ENCODE measurements around the gene SYT2. TPM values are rescaled to one million over a fixed set of nuclear protein-coding genes. Genes with fewer than 3 reads are reported as not detected.

Gene SYT2
- total and polyA plus RNA-seq, 8 donors: 1.1 to 5.4 (median 2.5) TPM; not detected in 1

DNA sequence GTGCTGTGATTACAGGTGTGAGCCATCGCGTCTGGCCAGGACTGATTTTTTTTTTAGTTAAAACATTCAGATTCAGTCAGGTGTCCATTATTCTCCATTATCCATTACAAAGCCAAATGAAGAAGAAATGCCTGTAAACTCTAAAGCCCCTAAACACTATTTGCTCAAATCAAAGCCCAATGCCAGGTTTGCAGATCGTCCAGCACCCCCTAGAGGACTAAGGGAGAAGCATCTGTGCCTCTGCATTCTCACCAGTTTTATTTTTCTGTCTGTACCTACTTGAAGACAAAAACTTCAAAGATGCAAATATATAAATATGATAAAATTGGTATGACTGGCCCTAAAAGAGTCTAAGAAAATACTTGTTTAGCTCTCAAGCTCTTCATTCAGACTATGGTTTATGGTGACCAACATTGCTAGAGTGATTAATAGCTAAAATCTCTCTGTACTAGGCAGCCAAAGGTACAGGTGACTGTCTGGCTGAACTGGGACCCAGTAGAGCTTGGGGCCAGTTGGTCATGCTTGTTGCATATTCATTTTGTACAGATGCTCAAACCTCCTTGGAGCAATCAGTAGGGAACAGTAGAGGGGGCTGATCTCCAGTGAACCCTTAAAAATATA lies 138.4 kb downstream of the SYT2 start:
- TF ChIP-seq, protein P1, sequence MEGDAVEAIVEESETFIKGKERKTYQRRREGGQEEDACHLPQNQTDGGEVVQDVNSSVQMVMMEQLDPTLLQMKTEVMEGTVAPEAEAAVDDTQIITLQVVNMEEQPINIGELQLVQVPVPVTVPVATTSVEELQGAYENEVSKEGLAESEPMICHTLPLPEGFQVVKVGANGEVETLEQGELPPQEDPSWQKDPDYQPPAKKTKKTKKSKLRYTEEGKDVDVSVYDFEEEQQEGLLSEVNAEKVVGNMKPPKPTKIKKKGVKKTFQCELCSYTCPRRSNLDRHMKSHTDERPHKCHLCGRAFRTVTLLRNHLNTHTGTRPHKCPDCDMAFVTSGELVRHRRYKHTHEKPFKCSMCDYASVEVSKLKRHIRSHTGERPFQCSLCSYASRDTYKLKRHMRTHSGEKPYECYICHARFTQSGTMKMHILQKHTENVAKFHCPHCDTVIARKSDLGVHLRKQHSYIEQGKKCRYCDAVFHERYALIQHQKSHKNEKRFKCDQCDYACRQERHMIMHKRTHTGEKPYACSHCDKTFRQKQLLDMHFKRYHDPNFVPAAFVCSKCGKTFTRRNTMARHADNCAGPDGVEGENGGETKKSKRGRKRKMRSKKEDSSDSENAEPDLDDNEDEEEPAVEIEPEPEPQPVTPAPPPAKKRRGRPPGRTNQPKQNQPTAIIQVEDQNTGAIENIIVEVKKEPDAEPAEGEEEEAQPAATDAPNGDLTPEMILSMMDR (IDR thresholded peaks at IDR 0.05): peak; percentile 71 to 83
- peaks cover 0 to 55% of the 10 kb centered on the region in 2 donors for H3K36me3 ChIP-seq
- peak; percentile 61 for ATAC-seq
- intact Hi-C loops (cut with DNase I): no loop called here
- no peak for DNase-seq
- no peak overlapping the region for H3K27ac ChIP-seq
- peaks cover 4 to 9% of the 10 kb centered on the region in 2 donors for H3K4me1 ChIP-seq
- H3K4me3 ChIP-seq: no peak overlapping the region
- H3K9me3 ChIP-seq: no peaks in the 10 kb centered on the region
- H3K27me3 ChIP-seq: no peaks in the 10 kb centered on the region

DNA sequence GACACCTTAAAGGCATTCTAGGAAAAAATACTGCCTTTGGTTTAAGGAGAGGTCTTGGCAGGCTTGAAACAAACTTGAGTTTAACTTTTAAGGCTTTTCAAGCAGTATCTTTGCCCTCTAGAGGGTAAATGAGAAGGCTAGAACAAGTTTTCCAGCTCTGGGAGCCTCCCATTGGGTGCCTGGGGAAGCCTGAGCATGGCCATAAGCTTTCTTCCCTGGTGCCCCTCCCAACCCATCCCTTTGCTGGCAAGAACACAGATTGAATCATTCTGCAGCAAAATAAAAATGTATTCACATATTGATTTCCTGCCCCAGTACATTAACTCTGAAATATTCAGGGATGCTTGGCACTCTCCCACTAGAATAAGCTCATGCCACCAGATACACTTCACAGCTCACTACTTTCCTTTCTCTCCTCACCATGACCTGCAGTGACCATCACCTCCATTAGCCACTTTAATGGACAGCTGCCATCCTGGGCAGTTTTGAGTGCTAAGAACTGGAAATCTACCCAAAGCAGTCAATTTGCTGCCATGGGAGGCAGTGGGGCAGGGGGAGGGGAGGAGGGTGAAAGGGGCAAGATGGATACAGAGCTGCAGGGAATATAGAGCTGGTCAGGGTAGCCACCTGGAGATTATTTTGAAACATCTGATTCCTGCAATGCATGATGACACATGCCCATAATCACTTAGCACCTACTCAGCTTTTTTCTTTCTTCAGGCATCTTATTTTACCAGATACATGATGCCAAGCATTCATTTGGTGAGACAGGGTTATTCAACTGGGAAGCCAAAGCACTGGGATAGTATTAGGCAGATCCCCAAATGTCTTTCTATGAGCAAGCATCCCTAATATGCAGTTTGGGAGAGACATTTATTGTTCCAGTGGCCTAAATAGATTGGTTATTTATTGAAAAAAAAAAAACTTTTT lies 140.6 kb downstream of the SYT2 start:
- peaks cover 0 to 59% of the 10 kb centered on the region in 2 donors for H3K36me3 ChIP-seq
- peaks cover 0 to 5% of the 10 kb centered on the region in 2 donors for H3K4me1 ChIP-seq
- TF ChIP-seq, protein P1 (IDR thresholded peaks at IDR 0.05): no peak
- DNase-seq (no peak), ATAC-seq (no peak)
- no peaks in the 10 kb centered on the region for H3K9me3 ChIP-seq
- H3K27ac ChIP-seq: no peak overlapping the region
- no peak overlapping the region for H3K4me3 ChIP-seq
- intact Hi-C loops (cut with DNase I): no loop called here
- H3K27me3 ChIP-seq: no peaks in the 10 kb centered on the region

DNA sequence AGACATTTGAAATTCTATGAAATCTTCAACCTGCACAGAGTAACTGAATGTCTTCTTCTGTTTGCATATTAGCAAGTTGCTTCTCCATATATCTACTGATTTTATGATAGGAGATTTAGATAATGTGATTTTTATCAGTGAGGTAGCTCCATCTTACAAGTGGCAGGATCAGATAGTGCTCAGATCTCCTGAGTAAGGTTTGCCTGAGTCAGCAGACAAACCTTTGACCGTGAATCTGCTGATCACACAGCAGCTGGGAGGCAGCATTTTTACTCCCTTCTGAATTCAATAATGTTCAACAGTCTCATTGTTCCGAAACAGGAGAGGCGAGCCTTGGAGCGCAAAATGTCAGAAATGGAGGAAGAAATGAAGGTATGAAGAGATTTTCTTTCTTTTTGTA lies 141.4 kb downstream of the SYT2 start:
- no peak for ATAC-seq
- Histone ChIP-seq H3K36me3 (peaks cover 0 to 67% of the 10 kb centered on the region in 2 donors), H3K4me1 (peaks cover 0 to 5% of the 10 kb centered on the region in 2 donors), H3K4me3 (no peak overlapping the region), H3K9me3 (no peaks in the 10 kb centered on the region), H3K27me3 (no peaks in the 10 kb centered on the region), H3K27ac (no peak overlapping the region)
- DNase-seq: no peak
- TF ChIP-seq, protein P1 (IDR thresholded peaks at IDR 0.05): no peak
- intact Hi-C loops (cut with DNase I): no loop called here

DNA sequence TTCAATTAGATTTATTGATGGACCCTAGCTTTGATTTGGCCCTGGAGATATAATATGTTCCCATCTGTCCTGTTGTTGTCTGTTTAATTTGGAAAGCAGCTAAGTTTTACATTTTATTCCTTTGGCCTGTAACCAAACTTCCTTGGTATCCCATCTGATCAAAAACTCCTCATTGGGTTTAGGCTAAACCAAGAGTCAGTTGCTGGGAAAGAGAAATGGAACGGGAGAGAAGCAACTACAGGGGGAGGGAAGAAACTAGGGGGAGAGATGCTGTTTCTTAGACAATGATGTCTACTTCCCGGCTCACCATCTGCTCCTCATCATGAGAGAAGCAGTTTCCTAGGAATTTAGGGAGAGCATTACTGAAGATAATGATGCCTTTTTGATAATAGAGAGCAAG lies 141.8 kb downstream of the SYT2 start:
- TF ChIP-seq, protein P1 (IDR thresholded peaks at IDR 0.05): no peak
- no peak overlapping the region for H3K4me3 ChIP-seq
- DNase-seq (no peak), ATAC-seq (no peak)
- no peaks in the 10 kb centered on the region for H3K27me3 ChIP-seq
- peaks cover 0 to 5% of the 10 kb centered on the region in 2 donors for H3K4me1 ChIP-seq
- no peaks in the 10 kb centered on the region for H3K9me3 ChIP-seq
- H3K27ac ChIP-seq: no peak overlapping the region
- peaks cover 0 to 71% of the 10 kb centered on the region in 2 donors for H3K36me3 ChIP-seq
- intact Hi-C loops (cut with DNase I): no loop called here

DNA sequence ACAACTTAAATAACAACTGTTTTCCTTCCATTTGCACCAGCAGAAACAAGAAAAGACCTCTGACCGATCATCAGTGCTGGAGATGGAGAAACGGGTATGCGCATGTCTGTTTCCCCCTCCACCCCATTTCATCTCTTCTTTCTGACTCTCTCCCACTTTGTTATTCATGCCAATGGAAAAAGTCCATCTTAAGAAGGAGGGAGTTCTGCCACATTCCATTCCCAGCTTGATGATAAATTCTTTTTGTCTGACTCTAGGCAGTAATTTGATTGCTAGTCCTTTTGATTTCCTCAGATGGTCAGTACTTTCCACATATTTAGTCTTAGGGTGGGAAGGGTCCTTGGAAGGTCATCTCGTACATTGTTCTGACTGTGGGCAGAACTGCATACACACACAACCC lies 142.5 kb downstream of the SYT2 start:
- intact Hi-C loops (cut with DNase I): no loop called here
- DNase-seq: peak in 2 of 4 donors; percentile 42 to 63
- Histone ChIP-seq H3K4me3 (no peak overlapping the region), H3K27me3 (no peaks in the 10 kb centered on the region), H3K27ac (peak overlapping the region in 1 of 2 donors; percentile 40), H3K36me3 (peaks cover 0 to 73% of the 10 kb centered on the region in 2 donors), H3K4me1 (peaks cover 0 to 5% of the 10 kb centered on the region in 2 donors), H3K9me3 (no peaks in the 10 kb centered on the region)
- no peak for ATAC-seq
- TF ChIP-seq, protein P1 (IDR thresholded peaks at IDR 0.05): no peak

All from left lung (tissue), 10 donors.